HEK293T (cell line): ENCODE measurements around the gene NAP1L1.

ENCODE experiments used
- ARNT ChIP-seq: fragments of 450-650 bp; IDR thresholded peaks from 2 replicates; pipeline ENCODE4 v1.6.1; 2017; ENCODE audit warnings: mild to moderate bottlenecking
- HDGF ChIP-seq: fragments of 450-650 bp; IDR thresholded peaks from 2 replicates; pipeline ENCODE4 v1.6.1; 2017; ENCODE audit warnings: antibody characterized with exemption, borderline replicate concordance
- SUZ12 ChIP-seq: fragments of 450-650 bp; IDR thresholded peaks from 2 replicates; pipeline ENCODE4 v1.6.1; 2016; ENCODE audit warnings: mild to moderate bottlenecking
- TARDBP ChIP-seq: fragments of 450-650 bp; IDR thresholded peaks from 2 replicates; pipeline ENCODE4 v1.6.1; 2016
- ZNF384 ChIP-seq: fragments of 450-650 bp; IDR thresholded peaks from 2 replicates; pipeline ENCODE4 v1.6.1; 2016

GRCh38 chr12:76028571-76029277 is 55.8 kb downstream of the NAP1L1 start:
- TF ChIP-seq TARDBP, result no peak
- TF ChIP-seq ZNF384, result no peak
- TF ChIP-seq HDGF, result no peak
- no peak for TF ChIP-seq ARNT
- no peak for TF ChIP-seq SUZ12
